ENCODE data around the gene PIK3C2A. TPM values are rescaled to one million over a fixed set of nuclear protein-coding genes. Genes with fewer than 3 reads are reported as not detected.

The PIK3C2A gene
- total RNA-seq, 1 donor from 2014 or later, result 96.8 TPM

GRCh38 chr11:17219016-17219415 lies 11.2 kb upstream of the PIK3C2A start:
- Histone ChIP-seq H3K4me1 (no peaks in the 10 kb centered on the region), H3K4me3 (no peak overlapping the region), H3K27ac (no peak overlapping the region), H3K9me3 (no peaks in the 10 kb centered on the region), H3K27me3 (no peaks in the 10 kb centered on the region), H3K36me3 (no peaks in the 10 kb centered on the region)
- no peak for ATAC-seq
- intact Hi-C loops (cut with DNase I), result no loop called here
- no peak for DNase-seq
- TF ChIP-seq CTCF (IDR thresholded peaks at IDR 0.05), result no peak

- ATAC-seq, result no peak
- TF ChIP-seq CTCF (IDR thresholded peaks at IDR 0.05), result no peak
- H3K4me1 ChIP-seq, result no peaks in the 10 kb centered on the region
- no peak overlapping the region for H3K4me3 ChIP-seq
- DNase-seq, result no peak
- intact Hi-C loops (cut with DNase I), result no loop called here
- no peak overlapping the region for H3K27ac ChIP-seq
- H3K9me3 ChIP-seq, result no peaks in the 10 kb centered on the region
- H3K27me3 ChIP-seq, result no peaks in the 10 kb centered on the region
- H3K36me3 ChIP-seq, result no peaks in the 10 kb centered on the region
These were observed 10.6 kb upstream of the PIK3C2A start for GRCh38 chr11:17218403-17218802.

GRCh38 chr11:17217401-17217800 lies 9.6 kb upstream of the PIK3C2A start:
- H3K27ac ChIP-seq, result no peak overlapping the region
- H3K4me3 ChIP-seq, result no peak overlapping the region
- no peaks in the 10 kb centered on the region for H3K36me3 ChIP-seq
- intact Hi-C loops (cut with DNase I), result no loop called here
- H3K4me1 ChIP-seq, result no peaks in the 10 kb centered on the region
- no peak for ATAC-seq
- DNase-seq, result no peak
- no peak for TF ChIP-seq CTCF (IDR thresholded peaks at IDR 0.05)
- no peaks in the 10 kb centered on the region for H3K9me3 ChIP-seq
- H3K27me3 ChIP-seq, result no peaks in the 10 kb centered on the region

GRCh38 chr11:17214338-17214737 lies 6.6 kb upstream of the PIK3C2A start:
- intact Hi-C loops (cut with DNase I), result no loop called here
- H3K36me3 ChIP-seq, result no peaks in the 10 kb centered on the region
- H3K27me3 ChIP-seq, result no peaks in the 10 kb centered on the region
- TF ChIP-seq CTCF (IDR thresholded peaks at IDR 0.05), result no peak
- H3K4me1 ChIP-seq, result peaks cover 13% of the 10 kb centered on the region
- H3K4me3 ChIP-seq, result no peak overlapping the region
- DNase-seq (no peak), ATAC-seq (no peak)
- no peaks in the 10 kb centered on the region for H3K9me3 ChIP-seq
- no peak overlapping the region for H3K27ac ChIP-seq

GRCh38 chr11:17211286-17211685 lies 3.5 kb upstream of the PIK3C2A start:
- H3K4me1 ChIP-seq, result peaks cover 30% of the 10 kb centered on the region
- no peak for DNase-seq
- no peak for ATAC-seq

More at GRCh38 chr11:17211286-17211685, 3.5 kb upstream of the PIK3C2A start:
- Histone ChIP-seq H3K9me3 (no peaks in the 10 kb centered on the region), H3K27ac (no peak overlapping the region), H3K36me3 (no peaks in the 10 kb centered on the region), H3K27me3 (no peaks in the 10 kb centered on the region), H3K4me3 (no peak overlapping the region)
- no peak for TF ChIP-seq CTCF (IDR thresholded peaks at IDR 0.05)
- intact Hi-C loops (cut with DNase I), result no loop called here
